ENCODE data around the gene CYP11A1.

Gene CYP11A1

GRCh38 chr15:74389241-74390048, 22.0 kb upstream of the CYP11A1 start:
- peaks cover 23 to 46% of the 10 kb centered on the region in 2 experiments for H3K4me1 ChIP-seq (ENCODE audit: control insufficient read depth in 1 of 2, insufficient read depth in 1 of 2, low read depth in 1 of 2, low read length in 1 of 2)
- H3K4me3 ChIP-seq (ENCODE audit: low read depth in 1 of 2, low read length in 1 of 2): no peak overlapping the region
- H3K27ac ChIP-seq: no peak overlapping the region
- H3K27me3 ChIP-seq: peaks cover 54% of the 10 kb centered on the region
- H3K9me3 ChIP-seq: no peaks in the 10 kb centered on the region
- no peaks in the 10 kb centered on the region for H3K36me3 ChIP-seq
- no peak for TF ChIP-seq CTCF (IDR thresholded peaks at IDR 0.05)

- Histone ChIP-seq H3K36me3 (no peaks in the 10 kb centered on the region), H3K27me3 (peaks cover 51% of the 10 kb centered on the region), H3K27ac (no peak overlapping the region), H3K9me3 (no peaks in the 10 kb centered on the region), H3K4me1 (ENCODE audit: control insufficient read depth in 1 of 2, insufficient read depth in 1 of 2, low read depth in 1 of 2, low read length in 1 of 2) (peaks cover 23 to 47% of the 10 kb centered on the region in 2 experiments), H3K4me3 (ENCODE audit: low read depth in 1 of 2, low read length in 1 of 2) (no peak overlapping the region)
- TF ChIP-seq CTCF (IDR thresholded peaks at IDR 0.05): no peak
These were observed 21.0 kb upstream of the CYP11A1 start for GRCh38 chr15:74388363-74388951.

GRCh38 chr15:74387621-74388362, 20.3 kb upstream of the CYP11A1 start:
- no peak overlapping the region for H3K4me3 ChIP-seq (ENCODE audit: low read depth in 1 of 2, low read length in 1 of 2)
- H3K4me1 ChIP-seq (ENCODE audit: control insufficient read depth in 1 of 2, insufficient read depth in 1 of 2, low read depth in 1 of 2, low read length in 1 of 2): peaks cover 23 to 47% of the 10 kb centered on the region in 2 experiments
- no peaks in the 10 kb centered on the region for H3K9me3 ChIP-seq
- no peaks in the 10 kb centered on the region for H3K36me3 ChIP-seq
- TF ChIP-seq CTCF (IDR thresholded peaks at IDR 0.05): no peak
- H3K27me3 ChIP-seq: peaks cover 44% of the 10 kb centered on the region
- H3K27ac ChIP-seq: no peak overlapping the region

GRCh38 chr15:74387141-74387541, 19.7 kb upstream of the CYP11A1 start:
- H3K9me3 ChIP-seq: no peaks in the 10 kb centered on the region
- H3K4me3 ChIP-seq (ENCODE audit: low read depth in 1 of 2, low read length in 1 of 2): no peak overlapping the region
- peaks cover 37% of the 10 kb centered on the region for H3K27me3 ChIP-seq
- H3K27ac ChIP-seq: no peak overlapping the region
- TF ChIP-seq CTCF (IDR thresholded peaks at IDR 0.05): no peak
- H3K36me3 ChIP-seq: no peaks in the 10 kb centered on the region
- peaks cover 23 to 47% of the 10 kb centered on the region in 2 experiments for H3K4me1 ChIP-seq (ENCODE audit: control insufficient read depth in 1 of 2, insufficient read depth in 1 of 2, low read depth in 1 of 2, low read length in 1 of 2)

GRCh38 chr15:74386496-74387140, 19.2 kb upstream of the CYP11A1 start:
- Histone ChIP-seq H3K4me3 (ENCODE audit: low read depth in 1 of 2, low read length in 1 of 2) (no peak overlapping the region), H3K36me3 (no peaks in the 10 kb centered on the region), H3K27me3 (peaks cover 32% of the 10 kb centered on the region), H3K4me1 (ENCODE audit: control insufficient read depth in 1 of 2, insufficient read depth in 1 of 2, low read depth in 1 of 2, low read length in 1 of 2) (peaks cover 23 to 42% of the 10 kb centered on the region in 2 experiments), H3K9me3 (no peaks in the 10 kb centered on the region), H3K27ac (no peak overlapping the region)
- TF ChIP-seq CTCF (IDR thresholded peaks at IDR 0.05): no peak
